Renal cortex interstitium (tissue), 11 donors: ENCODE measurements around the gene MED12. TPM values are rescaled to one million over a fixed set of nuclear protein-coding genes. Genes with fewer than 3 reads are reported as not detected.

Source experiments
- DNase-seq, 11 donors: peaks; one replicate each; pipeline ENCODE4 v3.0.0-alpha.2; 2013; ENCODE audit warnings: low read depth in 9 of 11, low spot score in 4 of 11; ENCODE audit errors: extremely low read depth in 1 of 11
- polyA plus RNA-seq, 3 donors: library from polyadenylated mRNA; unstranded; fragments of 120-200 nt; gene quantifications; one replicate each; pipeline ENCODE4 v1.2.1, GENCODE V29; 2013; ENCODE audit not compliant: insufficient read length in 3 of 3

Gene MED12
- polyA plus RNA-seq, 3 donors, result 35.7 to 53.1 (median 47.8) TPM

- DNase-seq, result no peak
Observed at GRCh38 chrX:71103110-71103983, 15.0 kb upstream of the MED12 start.

- no peak for DNase-seq
Observed at GRCh38 chrX:71105628-71106027, 12.8 kb upstream of the MED12 start.

- no peak for DNase-seq
Observed at GRCh38 chrX:71106427-71106826, 12.0 kb upstream of the MED12 start, which contains the start of gene CXorf65. TSS of gene CXorf65 (minus strand) at chrX:71106740. CDS start at chrX:71106556, 184 bp downstream.

GRCh38 chrX:71107245-71107644, 11.2 kb upstream of the MED12 start:
- DNase-seq, result no peak

- no peak for DNase-seq
Observed at GRCh38 chrX:71107762-71108360, 10.5 kb upstream of the MED12 start.

GRCh38 chrX:71109051-71109450, 9.3 kb upstream of the MED12 start:
- no peak for DNase-seq

GRCh38 chrX:71111141-71111843, 7.1 kb upstream of the MED12 start, which contains the start of gene IL2RG:
TSS of gene IL2RG (minus strand) at chrX:71111577. CDS start at chrX:71111539, 38 bp downstream.
- no peak for DNase-seq

GRCh38 chrX:71111921-71112431, 6.4 kb upstream of the MED12 start:
- no peak for DNase-seq

GRCh38 chrX:71117358-71117757, 1.0 kb upstream of the MED12 start:
- no peak for DNase-seq

GRCh38 chrX:71118985-71119535, 664 bp downstream of the MED12 start:
- no peak for DNase-seq

GRCh38 chrX:71128166-71128833, 9.9 kb downstream of the MED12 start:
- DNase-seq, result no peak

- peak in 4 of 11 donors; percentile 21 to 49 (median 30) for DNase-seq
Observed at GRCh38 chrX:71128915-71129765, 10.7 kb downstream of the MED12 start.

GRCh38 chrX:71131510-71131909, 13.1 kb downstream of the MED12 start:
- no peak for DNase-seq

GRCh38 chrX:71140440-71140839, 22.0 kb downstream of the MED12 start:
- no peak for DNase-seq

GRCh38 chrX:71143508-71143907, 25.1 kb downstream of the MED12 start:
- no peak for DNase-seq

- DNase-seq, result no peak
Observed at GRCh38 chrX:71144651-71145050, 26.3 kb downstream of the MED12 start, which contains the start of gene NLGN3. TSS of gene NLGN3 (plus strand) at chrX:71144841. CDS start at chrX:71147750, 2,909 bp downstream.

GRCh38 chrX:71147496-71148277, 29.3 kb downstream of the MED12 start:
- no peak for DNase-seq
